Left kidney (tissue), 2 donors: Measurements from ENCODE around the gene NAA35. TPM values are rescaled to one million over a fixed set of nuclear protein-coding genes. Genes with fewer than 3 reads are reported as not detected.

Source experiments
- DNase-seq: peaks from one replicate; pipeline ENCODE4 v3.0.0-alpha.2; 2013
- polyA plus RNA-seq: library from polyadenylated mRNA; unstranded; fragments of 120-200 nt; gene quantifications from one replicate; pipeline ENCODE4 v1.2.1, GENCODE V29; 2013; ENCODE audit not compliant: insufficient read length

Gene NAA35
- polyA plus RNA-seq, 1 donor: 41.1 TPM

DNA sequence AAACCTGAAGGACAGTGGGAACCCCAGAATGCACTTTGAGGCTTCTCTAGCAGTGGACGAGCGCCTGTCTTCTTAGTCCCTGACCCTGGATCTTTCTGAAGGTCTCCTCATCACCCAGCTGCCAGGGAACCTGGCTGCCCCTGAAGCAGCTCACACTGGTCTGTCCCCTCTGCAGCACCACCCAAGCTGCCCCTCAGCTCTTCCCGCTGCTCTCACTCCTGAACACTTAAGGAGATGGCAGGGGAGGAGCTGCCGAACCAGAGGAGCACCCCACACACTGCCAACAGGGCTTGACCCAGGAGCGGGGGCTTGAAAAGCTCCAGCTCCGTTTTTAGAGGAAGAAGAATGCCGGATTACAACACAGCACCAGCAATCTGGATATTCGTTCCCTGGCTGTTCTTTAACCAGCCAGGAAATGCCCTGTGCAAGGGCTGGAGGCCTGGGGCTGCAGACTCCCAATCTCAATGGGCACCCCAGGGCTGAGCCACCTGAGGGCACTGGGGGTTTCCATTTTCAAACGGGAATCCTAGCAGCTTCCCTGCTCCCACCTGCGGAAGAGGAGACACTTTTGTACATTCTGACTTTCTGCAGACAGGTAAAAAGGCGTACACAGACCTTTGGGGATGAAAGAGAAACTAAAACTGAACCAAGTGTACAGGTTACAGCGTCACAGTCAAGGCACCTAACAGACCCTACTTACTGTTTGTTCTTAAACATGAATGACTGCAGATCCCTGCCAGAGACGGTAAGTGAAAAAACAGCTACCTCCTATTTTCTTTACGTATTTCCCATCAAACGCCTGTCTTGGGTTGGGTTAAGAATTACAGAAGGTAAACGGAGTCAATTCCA, 122.1 kb downstream of the NAA35 start:
- no peak for DNase-seq

DNA sequence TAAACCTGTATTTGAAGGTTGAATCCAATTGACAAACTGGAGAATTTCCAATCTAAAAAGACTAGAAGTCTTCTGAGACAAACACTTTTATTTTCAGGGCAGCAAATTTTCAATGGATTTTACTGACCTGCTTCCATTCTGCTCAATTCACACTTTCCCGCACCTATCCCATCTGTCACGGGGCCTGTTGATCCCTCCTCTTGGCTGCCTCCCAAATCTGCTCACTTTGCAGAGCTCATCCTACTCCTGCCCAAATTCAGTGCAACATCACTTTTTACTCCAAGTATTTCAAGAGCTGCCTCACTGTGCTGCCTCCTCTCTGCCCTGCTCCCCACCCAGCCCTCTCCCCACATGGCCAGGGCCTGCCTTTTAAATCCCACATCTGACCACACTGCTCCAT, 123.3 kb downstream of the NAA35 start:
- DNase-seq: no peak

DNA sequence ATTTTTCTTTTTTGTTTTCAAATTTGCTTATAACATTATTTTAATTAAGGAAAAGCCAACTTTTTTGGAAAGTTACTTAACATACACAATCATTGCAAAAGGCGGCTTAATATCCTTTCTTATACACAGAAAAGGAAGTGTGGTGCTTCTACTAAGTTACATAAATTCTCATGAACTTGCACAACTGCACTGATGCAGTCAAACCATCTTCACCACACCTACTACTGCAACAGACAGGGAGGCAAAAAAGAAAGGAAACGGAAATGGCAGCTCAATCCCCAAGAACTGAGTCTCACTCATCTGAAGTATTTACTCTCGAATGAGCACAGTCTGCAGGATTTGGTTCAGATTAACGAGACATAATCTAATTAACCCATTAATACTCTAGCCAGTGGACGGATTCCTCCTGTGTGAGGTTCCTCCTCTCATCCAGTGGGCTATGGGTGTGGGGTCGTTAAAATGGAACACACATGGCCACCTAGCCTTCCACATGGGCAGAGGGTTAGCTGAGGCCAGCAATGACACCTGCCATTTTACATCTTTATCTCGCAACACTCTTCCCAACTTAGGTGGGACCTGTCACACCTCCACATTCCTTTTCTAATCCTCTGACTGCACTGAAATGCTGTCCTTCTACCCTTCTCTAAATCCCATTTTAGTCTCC, 128.4 kb downstream of the NAA35 start:
- DNase-seq: no peak

Other genes with a start within 250 kb of the NAA35 start
- 37.5 TPM for gene AGTPBP1, start 199.2 kb upstream of the NAA35 start, polyA plus RNA-seq
- 162 TPM for gene GOLM1, start 158.4 kb downstream of the NAA35 start, polyA plus RNA-seq